SK-N-SH (cell line): Measurements from ENCODE around the gene ZNF121. TPM values are rescaled to one million over a fixed set of nuclear protein-coding genes. Genes with fewer than 3 reads are reported as not detected.

Experiments
- CTCF ChIA-PET: fragments of 300-600, 350-600 bp; formaldehyde crosslinking; extraction: SDS; loops from one replicate; lab custom pipeline; 2021; lab: Yijun Ruan, JAX
- POLR2A ChIA-PET: fragments of 350-600 bp; sonication (Branson Sonifier 250); formaldehyde crosslinking; extraction: SDS; loops from one replicate; lab custom pipeline; 2020; ENCODE audit warnings: antibody characterized with exemption, inconsistent platforms; lab: Yijun Ruan, JAX
- DNase-seq: peaks from one replicate; pipeline ENCODE4 v3.0.0; 2012
- H2AFZ ChIP-seq: fragments of 200-600 bp; sonication (generic); 2 replicates; pipeline ENCODE4 v1.8.1; 2016; ENCODE audit warnings: antibody characterized with exemption, mild to moderate bottlenecking, low read depth
- H3F3A ChIP-seq: fragments of 200-600 bp; sonication (generic); replicated peaks from 2 replicates; pipeline ENCODE3; 2016; ENCODE audit warnings: antibody characterized with exemption, mild to moderate bottlenecking; ENCODE audit not compliant: insufficient read depth
- H3K27ac ChIP-seq, 2 experiments: fragments of 200-500 bp in 1 of 2; fragments of 200-600 bp in 1 of 2; sonication (Bioruptor generic) in 1 of 2; sonication (generic), shearing (Covaris generic) in 1 of 2; 2 replicates each; pipeline versions ENCODE4 v1.5.1 to v1.6.1; 2014 to 2016; ENCODE audit warnings: low read depth in 2 of 2, inconsistent platforms in 1 of 2, low read length in 1 of 2, mild to moderate bottlenecking in 1 of 2, mixed read lengths in 1 of 2
- H3K27me3 ChIP-seq: fragments of 200-600 bp; sonication (generic), shearing (Covaris generic); 2 replicates; pipeline ENCODE4 v1.6.1; 2016; ENCODE audit warnings: mixed run types; ENCODE audit not compliant: insufficient read depth
- H3K36me3 ChIP-seq, 2 experiments: fragments of 200-500 bp in 1 of 2; fragments of 200-600 bp in 1 of 2; sonication (Bioruptor generic) in 1 of 2; sonication (generic) in 1 of 2; replicated peaks in 1 of 2; 2 replicates each; pipeline versions ENCODE3 to v1.5.1; 2014 to 2016; ENCODE audit warnings: low read length in 1 of 2, mild to moderate bottlenecking in 1 of 2; ENCODE audit not compliant: insufficient read depth in 2 of 2, control insufficient read depth in 1 of 2
- H3K4me1 ChIP-seq, 2 experiments: fragments of 200-500 bp in 1 of 2; fragments of 200-600 bp in 1 of 2; sonication (Bioruptor generic) in 1 of 2; sonication (generic), shearing (Covaris generic) in 1 of 2; 2 replicates each; pipeline versions ENCODE4 v1.5.1 to v1.6.1; 2014 to 2016; ENCODE audit warnings: low read depth in 1 of 2, low read length in 1 of 2, mixed run types in 1 of 2; ENCODE audit not compliant: insufficient read depth in 2 of 2, control insufficient read depth in 1 of 2
- H3K4me2 ChIP-seq: fragments of 200-600 bp; sonication (generic), shearing (Covaris generic); 2 replicates; pipeline ENCODE4 v1.6.1; 2017; ENCODE audit warnings: mixed run types
- H3K4me3 ChIP-seq, 2 experiments: fragments of 200-500 bp in 1 of 2; fragments of 200-600 bp in 1 of 2; sonication (Bioruptor generic) in 1 of 2; sonication (generic), shearing (Covaris generic) in 1 of 2; 2 replicates each; pipeline versions ENCODE4 v1.5.1 to v1.8.1; 2014 to 2016; ENCODE audit warnings: low read depth in 2 of 2, inconsistent platforms in 1 of 2, low read length in 1 of 2, mild to moderate bottlenecking in 1 of 2, mixed read lengths in 1 of 2, moderate library complexity in 1 of 2
- H3K79me2 ChIP-seq: fragments of 200-600 bp; sonication (generic); 2 replicates; pipeline ENCODE4 v1.8.1; 2017; ENCODE audit warnings: mild to moderate bottlenecking; ENCODE audit not compliant: insufficient read depth
- H3K9ac ChIP-seq: fragments of 200-600 bp; sonication (generic); 2 replicates; pipeline ENCODE4 v1.6.1; 2017; ENCODE audit warnings: mixed run types
- H3K9me2 ChIP-seq: fragments of 200-600 bp; sonication (generic); 2 replicates; pipeline ENCODE4 v1.6.1; 2017; ENCODE audit warnings: mixed run types
- H3K9me3 ChIP-seq: fragments of 200-600 bp; sonication (generic); 2 replicates; pipeline ENCODE4 v1.6.1; 2017; ENCODE audit warnings: mixed run types, mild to moderate bottlenecking, moderate library complexity
- H4K20me1 ChIP-seq: fragments of 200-600 bp; sonication (generic); 2 replicates; pipeline ENCODE4 v1.6.1; 2017; ENCODE audit warnings: mild to moderate bottlenecking, mixed run types; ENCODE audit not compliant: insufficient read depth
- EP300 ChIP-seq, 2 experiments: IDR thresholded peaks; 2 replicates each; pipeline versions ENCODE4 v1.4.0 to v1.6.1; 2012; ENCODE audit warnings: borderline replicate concordance in 1 of 2, low read depth in 1 of 2, low read length in 1 of 2
- GABPA ChIP-seq: IDR thresholded peaks from 2 replicates; pipeline ENCODE4 v1.4.0; 2012; ENCODE audit warnings: low read depth, mild to moderate bottlenecking
- JUND ChIP-seq: IDR thresholded peaks from 2 replicates; pipeline ENCODE4 v1.4.0; 2012
- MEF2A ChIP-seq: IDR thresholded peaks from 2 replicates; pipeline ENCODE4 v1.4.0; 2012; ENCODE audit warnings: low read depth, borderline replicate concordance
- POLR2AphosphoS5 ChIP-seq: IDR thresholded peaks from 2 replicates; pipeline ENCODE4 v1.6.1; 2012; ENCODE audit warnings: low read depth, low read length
- RCOR1 ChIP-seq: fragments of 150-350 bp; IDR thresholded peaks from 2 replicates; pipeline ENCODE4 v1.6.1; 2017; ENCODE audit warnings: antibody characterized with exemption, low read length
- RFX5 ChIP-seq: IDR thresholded peaks from 2 replicates; pipeline ENCODE4 v1.6.1; 2012; ENCODE audit warnings: mild to moderate bottlenecking, improper control_type of control experiment, low read length
- SMC3 ChIP-seq: IDR thresholded peaks from 2 replicates; pipeline ENCODE4 v1.6.1; 2012; ENCODE audit warnings: low read depth, low read length, improper control_type of control experiment
- TAF1 ChIP-seq: IDR thresholded peaks from 2 replicates; pipeline ENCODE4 v1.6.1; 2012; ENCODE audit warnings: low read depth, mild to moderate bottlenecking, low read length, moderate library complexity, borderline replicate concordance
- USF2 ChIP-seq: fragments of 150-350 bp; IDR thresholded peaks from 2 replicates; pipeline ENCODE4 v1.6.1; 2017; ENCODE audit warnings: antibody characterized with exemption, low read length, low read depth, borderline replicate concordance
- YY1 ChIP-seq: IDR thresholded peaks from 2 replicates; pipeline ENCODE4 v1.4.0; 2012; ENCODE audit warnings: low read depth, mild to moderate bottlenecking
- ZBTB33 ChIP-seq: IDR thresholded peaks from 2 replicates; pipeline ENCODE4 v1.4.0; 2012; ENCODE audit warnings: low read depth, borderline replicate concordance
- WGBS: methylation state at CpG from one replicate; pipeline ENCODE4 v1.1.6; 2017; ENCODE audit warnings: low lambda C conversion rate; 5-methylcytosine and 5-hydroxymethylcytosine counted together
- polyA plus RNA-seq, 3 experiments: library from polyadenylated mRNA; depleted of rRNA; stranded (reverse); fragments of >200 nt; gene quantifications; 2 replicates each; pipeline ENCODE4 v1.2.3, GENCODE V29; 2012
- TF ChIP-seq, protein P1 (sequence below): IDR thresholded peaks from 2 replicates; pipeline ENCODE4 v1.4.0; 2012; ENCODE audit warnings: low read depth
- TF ChIP-seq, protein P2 (sequence below): fragments of 200-600 bp; sonication (generic); IDR thresholded peaks from 2 replicates; pipeline ENCODE4 v1.6.1; 2017; ENCODE audit warnings: antibody characterized with exemption, mild to moderate bottlenecking, moderate library complexity

ZNF121 gene
- polyA plus RNA-seq, 1 of the 3 experiments (the other 2 are of a cell fraction) = 1.8 TPM

DNA sequence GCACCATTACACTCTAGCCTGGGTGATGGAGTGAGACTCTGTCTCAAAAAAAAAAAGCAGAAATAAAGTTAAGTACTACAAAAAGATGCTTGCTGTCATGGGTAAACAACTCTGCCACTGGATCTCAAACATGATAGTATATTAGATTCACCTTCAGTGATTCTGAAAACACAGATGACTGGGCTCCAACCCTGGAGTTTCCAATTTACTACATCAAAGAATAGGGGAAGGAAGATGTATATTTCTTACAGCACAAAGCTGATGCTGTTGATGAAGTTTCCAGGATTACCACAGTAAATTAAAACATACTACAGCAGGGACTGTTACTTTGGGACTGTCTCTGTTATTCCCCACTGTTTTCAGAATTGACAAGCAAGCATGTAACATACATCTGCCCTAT, 31.5 kb upstream of the ZNF121 start:
- CTCF ChIA-PET = no interaction called here
- POLR2A ChIA-PET = no interaction called here
- Histone ChIP-seq H3K9me3 (no peaks in the 10 kb centered on the region), H3F3A (no peaks in the 10 kb centered on the region), H3K27ac (no peak overlapping the region), H3K27me3 (no peaks in the 10 kb centered on the region), H3K9me2 (no peaks in the 10 kb centered on the region), H3K79me2 (peaks cover 32% of the 10 kb centered on the region), H3K4me1 (peaks cover 4 to 5% of the 10 kb centered on the region in 2 experiments; a peak in 2 of 4 replicates), H3K9ac (no peak overlapping the region), H4K20me1 (no peaks in the 10 kb centered on the region), H3K4me3 (no peak overlapping the region), H3K36me3 (peaks cover 43 to 85% of the 10 kb centered on the region in 2 experiments), H2AFZ (no peak overlapping the region), H3K4me2 (no peak overlapping the region)
- no peak for TF ChIP-seq GABPA
- no peak for TF ChIP-seq TAF1
- no peak for TF ChIP-seq SMC3
- no peak for TF ChIP-seq YY1
- TF ChIP-seq MEF2A = no peak
- TF ChIP-seq POLR2AphosphoS5 = no peak
- TF ChIP-seq, protein P1, sequence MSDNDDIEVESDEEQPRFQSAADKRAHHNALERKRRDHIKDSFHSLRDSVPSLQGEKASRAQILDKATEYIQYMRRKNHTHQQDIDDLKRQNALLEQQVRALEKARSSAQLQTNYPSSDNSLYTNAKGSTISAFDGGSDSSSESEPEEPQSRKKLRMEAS = no peak
- TF ChIP-seq JUND = no peak
- no peak for TF ChIP-seq EP300 (IDR thresholded peaks at IDR 0.05; ENCODE audit: borderline replicate concordance in 1 of 2, low read depth in 1 of 2, low read length in 1 of 2)
- DNase-seq = no peak

GRCh38 chr19:9610484-9611113, 26.3 kb upstream of the ZNF121 start:
- no peaks in the 10 kb centered on the region; the same call in 1 of the 2 replicates for H3K9me3 ChIP-seq
- no peak overlapping the region; a peak in 1 of 4 replicates for H3K4me3 ChIP-seq
- H3K27me3 ChIP-seq = no peaks in the 10 kb centered on the region
- H3K27ac ChIP-seq = no peak overlapping the region
- ChIA-PET POLR2A (no interaction called here), CTCF (no interaction called here)
- no peak for DNase-seq
- H3K4me1 ChIP-seq = no peaks in the 10 kb centered on the region
- no peaks in the 10 kb centered on the region for H3F3A ChIP-seq
- WGBS = 92% methylated on average over 2 of the region's 2 CpGs
- no peaks in the 10 kb centered on the region for H4K20me1 ChIP-seq
- peaks cover 29 to 80% of the 10 kb centered on the region in 2 experiments for H3K36me3 ChIP-seq
- no peak overlapping the region for H2AFZ ChIP-seq
- H3K79me2 ChIP-seq = no peaks in the 10 kb centered on the region
- H3K9me2 ChIP-seq = no peaks in the 10 kb centered on the region
- no peak overlapping the region for H3K4me2 ChIP-seq
- TF ChIP-seq JUND (no peak), ZBTB33 (no peak), RFX5 (no peak), USF2 (no peak), RCOR1 (no peak)
- TF ChIP-seq, protein P2, sequence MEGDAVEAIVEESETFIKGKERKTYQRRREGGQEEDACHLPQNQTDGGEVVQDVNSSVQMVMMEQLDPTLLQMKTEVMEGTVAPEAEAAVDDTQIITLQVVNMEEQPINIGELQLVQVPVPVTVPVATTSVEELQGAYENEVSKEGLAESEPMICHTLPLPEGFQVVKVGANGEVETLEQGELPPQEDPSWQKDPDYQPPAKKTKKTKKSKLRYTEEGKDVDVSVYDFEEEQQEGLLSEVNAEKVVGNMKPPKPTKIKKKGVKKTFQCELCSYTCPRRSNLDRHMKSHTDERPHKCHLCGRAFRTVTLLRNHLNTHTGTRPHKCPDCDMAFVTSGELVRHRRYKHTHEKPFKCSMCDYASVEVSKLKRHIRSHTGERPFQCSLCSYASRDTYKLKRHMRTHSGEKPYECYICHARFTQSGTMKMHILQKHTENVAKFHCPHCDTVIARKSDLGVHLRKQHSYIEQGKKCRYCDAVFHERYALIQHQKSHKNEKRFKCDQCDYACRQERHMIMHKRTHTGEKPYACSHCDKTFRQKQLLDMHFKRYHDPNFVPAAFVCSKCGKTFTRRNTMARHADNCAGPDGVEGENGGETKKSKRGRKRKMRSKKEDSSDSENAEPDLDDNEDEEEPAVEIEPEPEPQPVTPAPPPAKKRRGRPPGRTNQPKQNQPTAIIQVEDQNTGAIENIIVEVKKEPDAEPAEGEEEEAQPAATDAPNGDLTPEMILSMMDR = no peak
- no peak overlapping the region for H3K9ac ChIP-seq
